DLD1 (cell line): ENCODE measurements around the gene BRMS1L.

Source experiments
- in situ Hi-C: cut with HindIII; loops from 2 replicates; pipeline ENCODE4 v1.10.0; 2017; ENCODE audit warnings: low sequenced_read_pairs

Gene BRMS1L

GRCh38 chr14:35865611-35866324, 39.6 kb downstream of the BRMS1L start:
- in situ Hi-C loops, result no loop called here

- in situ Hi-C loops, result no loop called here
Observed at GRCh38 chr14:35866595-35867279, 40.6 kb downstream of the BRMS1L start.

DNA sequence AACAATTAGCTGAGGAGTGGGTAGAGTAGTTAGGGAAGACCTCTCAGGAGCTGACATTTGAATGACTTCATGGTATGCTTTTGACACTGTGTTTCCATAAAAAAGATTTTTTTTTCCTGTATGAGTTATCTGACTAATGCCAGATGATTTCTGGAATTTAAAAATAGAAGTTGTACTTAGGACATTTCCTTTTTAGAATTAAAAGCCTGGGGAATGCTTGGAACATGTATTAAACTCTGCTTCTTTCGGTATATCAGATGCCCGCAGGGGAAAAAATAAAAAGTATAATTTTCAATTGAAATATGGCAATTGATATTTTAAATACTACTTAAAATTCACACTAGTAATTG, 41.1 kb downstream of the BRMS1L start:
- in situ Hi-C loops, result no loop called here

DNA sequence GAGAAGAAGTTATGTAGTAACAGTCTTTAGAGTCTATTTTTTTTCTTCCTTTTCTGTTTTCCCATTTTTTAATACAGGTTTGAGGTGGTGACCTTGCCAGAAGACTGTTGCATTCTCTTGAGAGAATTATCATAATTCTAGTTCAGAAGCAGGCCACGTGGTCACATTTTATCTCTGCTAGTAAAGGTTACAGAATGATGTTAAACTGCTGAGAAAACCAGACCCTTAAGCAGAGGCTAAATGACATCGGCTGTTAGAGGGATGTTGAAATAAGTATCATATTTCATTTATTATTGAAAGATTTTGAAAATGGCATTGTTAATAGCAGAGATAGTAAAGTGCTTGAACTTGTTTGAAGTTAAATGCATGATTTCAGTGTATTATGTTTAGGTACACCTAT, 49.2 kb downstream of the BRMS1L start:
- in situ Hi-C loops, result no loop called here

DNA sequence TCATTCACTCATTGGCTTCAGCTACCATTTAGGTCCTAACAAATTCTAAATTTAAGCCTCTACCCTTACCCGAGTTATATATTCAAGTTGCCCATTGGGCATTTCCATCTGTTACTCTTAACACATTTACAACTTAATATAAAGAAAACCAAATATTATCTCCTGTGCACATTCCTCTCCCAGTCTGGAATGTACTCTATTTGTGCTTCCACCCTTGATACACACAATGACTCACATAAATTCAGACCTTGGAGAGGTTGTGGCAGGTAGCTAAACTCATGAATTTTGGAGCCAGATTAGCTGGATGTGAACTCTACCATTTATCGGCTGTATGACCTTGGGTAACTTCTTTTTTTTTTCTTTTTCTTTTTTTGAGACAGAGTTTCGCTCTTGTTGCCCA, 51.1 kb downstream of the BRMS1L start:
- in situ Hi-C loops, result no loop called here

- in situ Hi-C loops, result no loop called here
Observed at GRCh38 chr14:35878272-35879150, 52.4 kb downstream of the BRMS1L start.

DNA sequence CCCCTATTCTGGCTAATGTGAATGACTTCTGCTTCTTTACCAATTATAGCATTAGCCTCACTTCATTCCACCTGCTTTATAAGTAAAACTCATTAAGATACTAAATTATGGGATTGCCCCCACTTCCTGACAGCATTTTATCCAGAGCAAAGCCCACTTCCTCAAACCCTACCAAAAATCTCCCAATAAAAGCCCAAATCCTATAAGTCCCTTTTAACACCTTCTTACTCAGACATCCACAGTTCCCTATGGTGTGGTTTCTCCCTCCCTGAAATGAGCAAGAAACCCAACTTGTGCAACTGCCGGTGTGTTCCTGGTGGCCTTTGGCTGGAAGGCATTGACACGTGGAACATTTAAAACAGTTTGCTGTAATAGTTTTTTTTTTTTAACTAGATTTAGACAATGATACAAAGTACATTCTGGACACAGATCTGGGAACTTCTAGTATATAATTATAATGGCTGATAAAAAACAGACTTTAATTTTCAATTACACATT, 53.1 kb downstream of the BRMS1L start:
- in situ Hi-C loops, result no loop called here

GRCh38 chr14:35879654-35880249, 53.6 kb downstream of the BRMS1L start:
- in situ Hi-C loops, result no loop called here

DNA sequence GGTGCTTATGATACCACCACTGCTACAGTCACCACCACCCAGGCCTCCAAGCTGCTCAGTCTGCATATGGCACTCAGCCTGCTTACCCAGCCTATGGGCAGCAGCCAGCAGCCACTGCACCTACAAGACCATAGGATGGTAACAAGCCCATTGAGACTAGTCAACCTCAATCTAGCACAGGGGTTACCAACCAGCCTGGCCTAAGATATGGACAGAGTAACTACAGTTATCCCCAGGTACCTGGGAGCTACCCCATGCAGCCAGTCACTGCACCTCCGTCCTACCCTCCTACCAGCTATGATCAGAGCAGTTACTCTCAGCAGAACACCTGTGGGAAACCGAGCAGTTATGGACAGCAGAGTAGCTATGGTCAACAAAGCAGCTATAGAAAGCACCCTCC, 55.1 kb downstream of the BRMS1L start:
- in situ Hi-C loops, result no loop called here

- in situ Hi-C loops, result no loop called here
Observed at GRCh38 chr14:35883677-35884293, 57.6 kb downstream of the BRMS1L start.

DNA sequence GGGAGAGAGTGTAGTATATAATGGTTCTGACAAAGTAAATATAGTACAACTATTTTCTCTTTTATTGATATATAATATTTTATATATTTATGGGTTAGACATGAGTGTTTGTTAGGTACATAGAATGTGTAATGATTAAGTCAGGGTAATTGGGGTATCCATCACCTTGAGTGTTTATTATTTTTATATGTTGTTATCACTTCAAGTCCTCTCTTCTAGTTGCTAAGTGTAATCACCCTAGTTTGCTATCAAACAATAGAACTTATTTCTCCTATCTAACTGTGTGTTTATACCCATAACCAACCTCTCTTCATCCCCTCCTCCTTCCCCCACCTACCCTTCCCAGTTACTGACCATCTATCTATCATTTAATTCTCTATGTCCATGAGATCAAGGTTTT, 64.2 kb downstream of the BRMS1L start:
- in situ Hi-C loops, result no loop called here

DNA sequence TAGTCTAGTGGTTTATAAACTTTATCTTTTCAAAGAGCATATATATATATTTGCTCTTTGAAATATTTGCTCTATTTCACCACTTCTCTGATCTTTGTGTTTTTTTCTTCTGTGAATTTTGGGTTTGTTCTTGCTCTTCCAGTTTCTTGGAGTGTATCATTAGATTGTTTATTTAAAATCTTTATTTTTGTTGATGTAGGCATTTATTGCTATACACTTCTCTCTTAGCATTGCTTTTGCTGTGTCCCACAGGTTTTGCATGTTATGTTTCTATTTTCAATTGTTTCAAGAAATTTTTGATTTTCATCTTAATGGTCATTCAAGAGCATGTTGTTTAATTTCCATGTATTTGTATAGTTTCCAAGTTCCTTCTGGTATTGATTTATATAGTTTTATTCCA, 69.1 kb downstream of the BRMS1L start:
- in situ Hi-C loops, result no loop called here

- in situ Hi-C loops, result no loop called here
Observed at GRCh38 chr14:35897616-35898111, 71.5 kb downstream of the BRMS1L start.

- in situ Hi-C loops, result no loop called here
Observed at GRCh38 chr14:35898217-35898775, 72.2 kb downstream of the BRMS1L start.

DNA sequence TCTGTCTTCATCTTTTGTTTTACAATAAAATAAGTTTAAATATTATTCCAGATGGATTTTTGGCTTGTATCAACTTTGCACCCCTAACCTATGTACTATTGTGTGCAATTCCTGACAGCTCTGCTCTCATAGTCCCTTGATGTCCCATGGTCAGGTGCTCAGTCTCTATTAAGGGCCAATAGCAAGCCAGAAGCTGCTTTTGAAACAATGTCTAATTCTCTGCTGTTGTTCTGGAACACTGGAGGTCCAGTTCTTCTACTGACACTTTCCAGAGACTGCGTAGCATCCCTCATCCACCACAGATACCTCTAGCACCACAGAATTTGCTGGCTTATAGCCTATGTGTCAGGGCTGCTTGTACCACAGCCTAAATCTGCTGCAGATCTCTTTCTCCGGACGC, 74.6 kb downstream of the BRMS1L start:
- in situ Hi-C loops, result no loop called here

DNA sequence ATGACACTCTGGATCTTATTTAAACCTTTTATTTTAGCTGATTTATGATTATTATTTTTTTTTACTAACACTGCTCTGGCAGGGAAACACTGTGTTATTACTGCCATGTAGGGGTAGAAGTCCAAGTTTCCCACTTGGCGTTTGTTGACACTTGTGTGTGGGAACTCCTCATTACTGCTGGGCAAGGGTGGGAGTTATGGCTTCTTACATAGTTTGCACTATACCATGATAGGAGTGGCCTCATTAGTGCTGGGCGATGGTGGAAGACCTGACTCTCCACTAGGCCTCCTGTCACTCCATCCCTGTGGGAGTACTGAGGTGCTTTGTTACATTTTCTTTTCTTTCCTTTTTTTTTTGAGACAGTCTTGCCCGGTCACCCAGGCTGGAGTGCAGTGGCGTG, 83.5 kb downstream of the BRMS1L start:
- in situ Hi-C loops, result no loop called here

GRCh38 chr14:35910191-35910590, 84.1 kb downstream of the BRMS1L start:
- in situ Hi-C loops, result no loop called here

DNA sequence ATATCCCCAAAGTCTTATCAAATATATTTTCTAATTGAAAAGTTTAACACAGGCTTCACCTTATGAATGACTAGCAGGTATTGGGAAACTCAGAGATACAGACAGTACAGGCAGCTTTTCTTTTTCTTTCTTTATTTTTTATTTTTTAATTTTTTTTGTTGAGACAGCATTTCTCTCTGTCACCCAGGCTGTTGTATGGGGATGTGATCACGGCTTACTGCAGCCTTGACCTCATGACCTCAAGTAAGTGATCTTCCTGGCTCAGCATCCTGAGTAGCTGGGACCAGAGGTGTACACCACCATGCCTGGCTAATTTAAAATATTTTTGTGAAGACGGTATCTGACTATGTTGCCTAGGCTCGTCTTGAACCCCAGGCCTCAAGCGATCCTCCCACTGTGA, 85.0 kb downstream of the BRMS1L start:
- in situ Hi-C loops, result no loop called here

GRCh38 chr14:35915185-35915584, 89.0 kb downstream of the BRMS1L start:
- in situ Hi-C loops, result no loop called here

DNA sequence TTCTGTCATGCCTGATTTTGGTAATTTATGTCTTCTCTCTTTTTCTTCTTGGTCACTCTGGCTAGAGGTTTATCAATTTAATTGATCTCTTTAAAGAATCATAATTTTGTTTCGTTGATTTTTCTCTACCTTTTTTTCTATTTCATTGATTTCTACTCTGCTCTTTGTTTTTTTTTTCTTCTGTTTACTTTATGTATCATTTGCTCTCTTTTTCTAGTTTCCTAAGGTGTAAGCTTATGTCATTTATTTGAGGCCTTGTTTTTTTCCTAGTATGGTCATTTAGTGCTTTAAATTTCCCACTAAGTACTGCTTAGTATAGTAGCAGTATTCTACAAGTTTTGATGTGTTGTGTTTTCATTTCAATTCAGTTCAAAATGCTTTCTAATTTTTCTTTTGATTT, 89.6 kb downstream of the BRMS1L start:
- in situ Hi-C loops, result no loop called here
